HEK293 (cell line): ENCODE results near the gene RSL24D1.

Source experiments
- CTCF ChIA-PET: fragments of 350-600 bp; formaldehyde crosslinking; extraction: SDS; loops from one replicate; lab custom pipeline; 2021; ENCODE audit warnings: antibody characterized with exemption; lab: Yijun Ruan, JAX
- POLR2A ChIA-PET: fragments of 300-600 bp; formaldehyde crosslinking; extraction: SDS; loops from one replicate; lab custom pipeline; 2020; ENCODE audit warnings: antibody characterized with exemption, inconsistent platforms; lab: Yijun Ruan, JAX
- H3K27ac ChIP-seq: fragments of 200-500 bp; sonication (Bioruptor generic); 2 replicates; pipeline ENCODE4 v1.5.1; 2014; ENCODE audit warnings: low read depth, low read length, control low read depth, inconsistent platforms; ENCODE audit errors: extremely low read depth
- H3K36me3 ChIP-seq, 2 experiments: fragments of 200-500 bp in 1 of 2; sonication (Bioruptor generic) in 1 of 2; 1 replicate in 1 of 2; 2 replicates in 1 of 2; pipeline ENCODE4 v1.5.1; 2014 to 2017; ENCODE audit warnings: inconsistent platforms in 2 of 2, low read length in 2 of 2; ENCODE audit not compliant: control insufficient read depth in 2 of 2, insufficient read depth in 1 of 2
- H3K4me1 ChIP-seq: fragments of 200-500 bp; sonication (Bioruptor generic); 2 replicates; pipeline ENCODE4 v1.5.1; 2014; ENCODE audit warnings: mild to moderate bottlenecking, low read length, inconsistent platforms; ENCODE audit not compliant: control insufficient read depth, insufficient read depth
- H3K4me3 ChIP-seq: 2 replicates; pipeline ENCODE4 v1.5.1; 2011; ENCODE audit warnings: low read depth, mild to moderate bottlenecking, control low read depth, low read length, moderate library complexity
- H3K9me3 ChIP-seq: fragments of 200-500 bp; sonication (Bioruptor generic); 2 replicates; pipeline ENCODE4 v1.5.1; 2014; ENCODE audit warnings: low read depth, low read length, inconsistent platforms; ENCODE audit not compliant: control insufficient read depth, insufficient read depth
- BCL11B ChIP-seq: fragments of 450-650 bp; formaldehyde crosslinking; IDR thresholded peaks from 2 replicates; pipeline ENCODE4 v1.5.1; 2016; ENCODE audit warnings: low read depth, missing biosample characterization, missing genetic modification characterization
- GLI4 ChIP-seq: fragments of 450-650 bp; formaldehyde crosslinking; IDR thresholded peaks from 2 replicates; pipeline ENCODE4 v1.5.1; 2016; ENCODE audit warnings: missing biosample characterization, missing genetic modification characterization
- TCF7L2 ChIP-seq: IDR thresholded peaks from 2 replicates; pipeline ENCODE4 v1.6.1; 2011; ENCODE audit warnings: low read depth, mild to moderate bottlenecking, inconsistent platforms, low read length, moderate library complexity, borderline replicate concordance
- YY2 ChIP-seq: fragments of 450-650 bp; formaldehyde crosslinking; IDR thresholded peaks from 2 replicates; pipeline ENCODE4 v1.5.1; 2016; ENCODE audit warnings: missing biosample characterization, missing genetic modification characterization
- ZFP3 ChIP-seq: fragments of 450-650 bp; formaldehyde crosslinking; IDR thresholded peaks from 2 replicates; pipeline ENCODE4 v1.5.1; 2016; ENCODE audit warnings: low read depth, missing biosample characterization, missing genetic modification characterization
- ZFP37 ChIP-seq: fragments of 450-650 bp; formaldehyde crosslinking; IDR thresholded peaks from 2 replicates; pipeline ENCODE4 v1.5.1; 2016; ENCODE audit warnings: missing biosample characterization, missing genetic modification characterization
- ZNF114 ChIP-seq: fragments of 450-650 bp; formaldehyde crosslinking; IDR thresholded peaks from 2 replicates; pipeline ENCODE4 v1.5.0; 2017; ENCODE audit warnings: missing biosample characterization, missing genetic modification characterization
- ZNF121 ChIP-seq: fragments of 450-650 bp; formaldehyde crosslinking; IDR thresholded peaks from 2 replicates; pipeline ENCODE4 v1.5.1; 2016; ENCODE audit warnings: missing biosample characterization, missing genetic modification characterization
- ZNF133 ChIP-seq: fragments of 450-650 bp; formaldehyde crosslinking; IDR thresholded peaks from 2 replicates; pipeline ENCODE4 v1.5.1; 2016; ENCODE audit warnings: missing biosample characterization, missing genetic modification characterization
- ZNF146 ChIP-seq: fragments of 450-650 bp; formaldehyde crosslinking; IDR thresholded peaks from 2 replicates; pipeline ENCODE4 v1.5.1; 2016; ENCODE audit warnings: missing biosample characterization, missing genetic modification characterization
- ZNF19 ChIP-seq: fragments of 450-650 bp; formaldehyde crosslinking; IDR thresholded peaks from 2 replicates; pipeline ENCODE4; 2016; ENCODE audit warnings: missing biosample characterization, missing genetic modification characterization, low read depth
- ZNF274 ChIP-seq, 2 experiments: fragments of 200-500 bp in 1 of 2; fragments of 450-650 bp in 1 of 2; sonication (Bioruptor generic) in 1 of 2; formaldehyde crosslinking in 1 of 2; IDR thresholded peaks; 2 replicates each; pipeline versions ENCODE4 v1.5.1 to v1.6.1; 2014 to 2016; ENCODE audit warnings: borderline replicate concordance in 1 of 2, inconsistent platforms in 1 of 2, low read length in 1 of 2, missing biosample characterization in 1 of 2, missing genetic modification characterization in 1 of 2
- ZNF510 ChIP-seq: fragments of 450-650 bp; formaldehyde crosslinking; IDR thresholded peaks from 2 replicates; pipeline ENCODE4 v1.5.1; 2018; ENCODE audit warnings: mild to moderate bottlenecking, missing genetic modification characterization, missing biosample characterization; ENCODE audit not compliant: insufficient replicate concordance
- ZNF561 ChIP-seq: fragments of 450-650 bp; IDR thresholded peaks from 2 replicates; pipeline ENCODE4 v1.5.1; 2018; ENCODE audit warnings: missing biosample characterization, missing genetic modification characterization, borderline replicate concordance
- ZNF610 ChIP-seq: fragments of 450-650 bp; formaldehyde crosslinking; IDR thresholded peaks from 2 replicates; pipeline ENCODE4 v1.5.1; 2016; ENCODE audit warnings: missing biosample characterization, missing genetic modification characterization, borderline replicate concordance
- ZNF768 ChIP-seq: fragments of 450-650 bp; formaldehyde crosslinking; IDR thresholded peaks from 2 replicates; pipeline ENCODE4 v1.5.1; 2018; ENCODE audit warnings: missing biosample characterization, mild to moderate bottlenecking, missing genetic modification characterization
- ZNF830 ChIP-seq: fragments of 450-650 bp; IDR thresholded peaks from 2 replicates; pipeline ENCODE4 v1.5.0; 2018; ENCODE audit warnings: missing biosample characterization, missing genetic modification characterization, low read depth, mild to moderate bottlenecking, moderate library complexity
- TF ChIP-seq, protein P1 (sequence below): fragments of 450-650 bp; formaldehyde crosslinking; IDR thresholded peaks from 2 replicates; pipeline ENCODE4 v1.5.1; 2016; ENCODE audit warnings: missing biosample characterization, missing genetic modification characterization
- TF ChIP-seq, protein P2 (sequence below): fragments of 450-650 bp; formaldehyde crosslinking; IDR thresholded peaks from 2 replicates; pipeline ENCODE4 v1.5.1; 2016; ENCODE audit warnings: missing biosample characterization, missing genetic modification characterization, low read depth
- TF ChIP-seq, protein P3 (sequence below): fragments of 450-650 bp; formaldehyde crosslinking; IDR thresholded peaks from 2 replicates; pipeline ENCODE4 v1.5.1; 2016; ENCODE audit warnings: missing biosample characterization, missing genetic modification characterization, borderline replicate concordance

The RSL24D1 gene

DNA sequence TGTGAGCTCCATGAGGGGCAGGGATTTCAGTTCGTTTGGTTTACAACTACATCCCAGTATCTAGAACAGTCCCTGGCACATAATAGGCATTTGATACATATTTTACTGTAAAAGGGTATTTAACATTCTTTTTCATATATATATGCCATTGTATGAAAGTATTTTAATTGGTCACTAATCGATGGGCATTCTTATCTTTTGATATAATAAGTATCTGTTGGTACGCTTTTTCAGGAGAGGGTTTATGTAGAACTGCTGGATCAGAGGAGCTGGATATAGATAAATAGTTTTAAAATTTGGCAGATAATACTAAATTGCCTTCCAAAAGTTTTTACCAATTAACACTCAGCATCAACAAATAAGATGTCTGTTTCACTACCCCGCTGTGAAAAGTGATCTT, 978 bp upstream of the RSL24D1 start (continued):
- TF ChIP-seq ZNF830 (tag by site-specific recombination) (no peak), ZNF146 (tag by site-specific recombination) (no peak), ZNF114 (tag by site-specific recombination) (no peak), TCF7L2 (no peak), GLI4 (tag by site-specific recombination) (no peak), ZNF510 (no peak), ZNF610 (tag by site-specific recombination) (no peak), ZFP37 (tag by site-specific recombination) (no peak)
- TF ChIP-seq, protein P1, sequence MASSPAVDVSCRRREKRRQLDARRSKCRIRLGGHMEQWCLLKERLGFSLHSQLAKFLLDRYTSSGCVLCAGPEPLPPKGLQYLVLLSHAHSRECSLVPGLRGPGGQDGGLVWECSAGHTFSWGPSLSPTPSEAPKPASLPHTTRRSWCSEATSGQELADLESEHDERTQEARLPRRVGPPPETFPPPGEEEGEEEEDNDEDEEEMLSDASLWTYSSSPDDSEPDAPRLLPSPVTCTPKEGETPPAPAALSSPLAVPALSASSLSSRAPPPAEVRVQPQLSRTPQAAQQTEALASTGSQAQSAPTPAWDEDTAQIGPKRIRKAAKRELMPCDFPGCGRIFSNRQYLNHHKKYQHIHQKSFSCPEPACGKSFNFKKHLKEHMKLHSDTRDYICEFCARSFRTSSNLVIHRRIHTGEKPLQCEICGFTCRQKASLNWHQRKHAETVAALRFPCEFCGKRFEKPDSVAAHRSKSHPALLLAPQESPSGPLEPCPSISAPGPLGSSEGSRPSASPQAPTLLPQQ (tag by site-specific recombination), result no peak
- TF ChIP-seq, protein P2, sequence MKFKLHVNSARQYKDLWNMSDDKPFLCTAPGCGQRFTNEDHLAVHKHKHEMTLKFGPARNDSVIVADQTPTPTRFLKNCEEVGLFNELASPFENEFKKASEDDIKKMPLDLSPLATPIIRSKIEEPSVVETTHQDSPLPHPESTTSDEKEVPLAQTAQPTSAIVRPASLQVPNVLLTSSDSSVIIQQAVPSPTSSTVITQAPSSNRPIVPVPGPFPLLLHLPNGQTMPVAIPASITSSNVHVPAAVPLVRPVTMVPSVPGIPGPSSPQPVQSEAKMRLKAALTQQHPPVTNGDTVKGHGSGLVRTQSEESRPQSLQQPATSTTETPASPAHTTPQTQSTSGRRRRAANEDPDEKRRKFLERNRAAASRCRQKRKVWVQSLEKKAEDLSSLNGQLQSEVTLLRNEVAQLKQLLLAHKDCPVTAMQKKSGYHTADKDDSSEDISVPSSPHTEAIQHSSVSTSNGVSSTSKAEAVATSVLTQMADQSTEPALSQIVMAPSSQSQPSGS (tag by site-specific recombination), result no peak
- TF ChIP-seq, protein P3, sequence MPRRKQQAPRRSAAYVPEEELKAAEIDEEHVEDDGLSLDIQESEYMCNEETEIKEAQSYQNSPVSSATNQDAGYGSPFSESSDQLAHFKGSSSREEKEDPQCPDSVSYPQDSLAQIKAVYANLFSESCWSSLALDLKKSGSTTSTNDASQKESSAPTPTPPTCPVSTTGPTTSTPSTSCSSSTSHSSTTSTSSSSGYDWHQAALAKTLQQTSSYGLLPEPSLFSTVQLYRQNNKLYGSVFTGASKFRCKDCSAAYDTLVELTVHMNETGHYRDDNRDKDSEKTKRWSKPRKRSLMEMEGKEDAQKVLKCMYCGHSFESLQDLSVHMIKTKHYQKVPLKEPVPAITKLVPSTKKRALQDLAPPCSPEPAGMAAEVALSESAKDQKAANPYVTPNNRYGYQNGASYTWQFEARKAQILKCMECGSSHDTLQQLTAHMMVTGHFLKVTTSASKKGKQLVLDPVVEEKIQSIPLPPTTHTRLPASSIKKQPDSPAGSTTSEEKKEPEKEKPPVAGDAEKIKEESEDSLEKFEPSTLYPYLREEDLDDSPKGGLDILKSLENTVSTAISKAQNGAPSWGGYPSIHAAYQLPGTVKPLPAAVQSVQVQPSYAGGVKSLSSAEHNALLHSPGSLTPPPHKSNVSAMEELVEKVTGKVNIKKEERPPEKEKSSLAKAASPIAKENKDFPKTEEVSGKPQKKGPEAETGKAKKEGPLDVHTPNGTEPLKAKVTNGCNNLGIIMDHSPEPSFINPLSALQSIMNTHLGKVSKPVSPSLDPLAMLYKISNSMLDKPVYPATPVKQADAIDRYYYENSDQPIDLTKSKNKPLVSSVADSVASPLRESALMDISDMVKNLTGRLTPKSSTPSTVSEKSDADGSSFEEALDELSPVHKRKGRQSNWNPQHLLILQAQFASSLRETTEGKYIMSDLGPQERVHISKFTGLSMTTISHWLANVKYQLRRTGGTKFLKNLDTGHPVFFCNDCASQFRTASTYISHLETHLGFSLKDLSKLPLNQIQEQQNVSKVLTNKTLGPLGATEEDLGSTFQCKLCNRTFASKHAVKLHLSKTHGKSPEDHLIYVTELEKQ, result no peak

DNA sequence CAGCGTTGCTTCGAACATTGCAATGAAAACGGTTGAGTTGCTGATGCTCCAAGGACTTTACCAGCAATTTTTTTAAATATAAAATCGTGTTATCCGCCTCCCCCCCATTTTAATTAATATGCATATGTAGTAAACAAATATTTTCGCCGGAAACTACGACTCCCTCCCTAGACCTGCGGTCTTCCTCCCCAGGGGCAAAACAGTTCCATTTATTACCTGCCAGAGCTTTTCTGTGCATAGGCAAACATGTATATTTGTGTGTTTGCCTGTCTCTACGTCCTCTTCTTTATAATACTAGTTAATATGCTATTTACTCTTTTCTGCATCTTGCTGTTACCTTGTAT, 593 bp upstream of the RSL24D1 start:
- POLR2A ChIA-PET, result interaction anchor here (0.5 to 1.3 kb wide), 6 partner anchors 12 to 211 kb away, joined by 3 to 8 read pairs (median 5); partner anchors contain the start of genes CCPG1, PIERCE2, PIGB and PIGBOS1
- TF ChIP-seq ZNF133 (tag by site-specific recombination) (no peak), ZNF121 (tag by site-specific recombination) (no peak), ZNF561 (tag by site-specific recombination) (no peak), BCL11B (no peak), ZFP37 (tag by site-specific recombination) (no peak), ZNF274 (IDR thresholded peaks at IDR 0.05; ENCODE audit: low read length) (no peak), ZNF274 (tag by site-specific recombination; IDR thresholded peaks at IDR 0.05; ENCODE audit: borderline replicate concordance) (no peak), YY2 (tag by site-specific recombination) (no peak), ZNF768 (tag by site-specific recombination) (no peak), ZFP3 (no peak), ZNF19 (tag by site-specific recombination) (no peak)
- Histone ChIP-seq H3K4me1 (no peaks in the 10 kb centered on the region), H3K36me3 (peaks cover 0 to 3% of the 10 kb centered on the region in 2 experiments; a peak in 1 of 3 replicates), H3K4me3 (peak overlapping the region; percentile 69), H3K9me3 (no peaks in the 10 kb centered on the region), H3K27ac (peak overlapping the region; percentile 45)
- CTCF ChIA-PET, result interaction anchor here (0.6 to 1.4 kb wide), 3 partner anchors 20 to 150 kb away, joined by 3 read pairs; no protein-coding TSS in a partner anchor
